Vagina (tissue), 2 donors: ENCODE results near the gene LINC01488. TPM values are rescaled to one million over a fixed set of nuclear protein-coding genes. Genes with fewer than 3 reads are reported as not detected.

Source experiments
- DNase-seq, 2 donors: peaks; one replicate each; pipeline ENCODE4 v3.0.0-alpha.2; 2017; ENCODE audit errors: extremely low spot score in 2 of 2
- H3K27ac ChIP-seq: fragments of 200-600 bp; sonication (generic); one replicate; pipeline ENCODE4 v1.5.1; 2019
- H3K27me3 ChIP-seq: fragments of 200-600 bp; sonication (generic); one replicate; pipeline ENCODE4 v1.5.1; 2019
- H3K36me3 ChIP-seq, 2 donors: fragments of 200-600 bp; sonication (generic); one replicate each; pipeline ENCODE4 v1.5.1; 2017 to 2019
- H3K4me1 ChIP-seq: fragments of 200-600 bp; sonication (generic); one replicate; pipeline ENCODE4 v1.5.1; 2019
- H3K4me3 ChIP-seq, 2 donors: fragments of 200-600 bp; sonication (generic); 1 replicate in 1 of 2; 2 replicates in 1 of 2; pipeline ENCODE4 v1.5.1; 2016 to 2019
- H3K9me3 ChIP-seq: fragments of 200-600 bp; sonication (generic); one replicate; pipeline ENCODE4 v1.5.1; 2019
- CTCF ChIP-seq, 3 experiments: fragments of 450-650 bp in 2 of 3; fragments of 200-600 bp in 1 of 3; sonication (generic) in 1 of 3; IDR thresholded peaks; one replicate each; pipeline ENCODE4 v1.5.1; 2017 to 2019; ENCODE audit warnings: antibody characterized with exemption in 3 of 3, mild to moderate bottlenecking in 2 of 3, moderate library complexity in 2 of 3
- POLR2A ChIP-seq, 2 donors: fragments of 450-650 bp; IDR thresholded peaks; one replicate each; pipeline ENCODE4 v1.6.1; 2017; ENCODE audit warnings: antibody characterized with exemption in 2 of 2, mild to moderate bottlenecking in 2 of 2, moderate library complexity in 2 of 2
- POLR2AphosphoS5 ChIP-seq, 2 donors: sonication (generic); formaldehyde crosslinking; IDR thresholded peaks; one replicate each; pipeline ENCODE4 v1.9.0; 2017; ENCODE audit warnings: antibody characterized with exemption in 2 of 2, mild to moderate bottlenecking in 2 of 2, low read depth in 1 of 2; ENCODE audit not compliant: insufficient read depth in 1 of 2
- intact Hi-C: fragments of 100-400 bp; cut with DNase I; formaldehyde crosslinking; loops from one replicate; pipeline ENCODE4 v1.15.1; 2023
- total RNA-seq: library from RNA; depleted of rRNA; stranded (reverse); fragments of >200 nt; gene quantifications from one replicate; pipeline ENCODE4 v1.2.3, GENCODE V29; 2016

Gene LINC01488
- total RNA-seq, 1 donor from 2014 or later = not detected

GRCh38 chr11:69480547-69481392 lies 693 bp upstream of the LINC01488 start:
- Histone ChIP-seq H3K36me3 (no peaks in the 10 kb centered on the region), H3K9me3 (no peaks in the 10 kb centered on the region), H3K4me3 (no peak overlapping the region), H3K27me3 (no peaks in the 10 kb centered on the region), H3K27ac (no peak overlapping the region), H3K4me1 (peaks cover 15% of the 10 kb centered on the region)
- intact Hi-C loops = no loop called here
- TF ChIP-seq POLR2A (IDR thresholded peaks at IDR 0.05) = no peak
- TF ChIP-seq CTCF (IDR thresholded peaks at IDR 0.05) = no peak
- TF ChIP-seq POLR2AphosphoS5 (IDR thresholded peaks at IDR 0.05; ENCODE audit: insufficient read depth in 1 of 2, low read depth in 1 of 2) = no peak
- DNase-seq = no peak

- Histone ChIP-seq H3K27ac (no peak overlapping the region), H3K36me3 (no peaks in the 10 kb centered on the region), H3K27me3 (no peaks in the 10 kb centered on the region), H3K9me3 (no peaks in the 10 kb centered on the region), H3K4me1 (peaks cover 15% of the 10 kb centered on the region), H3K4me3 (no peak overlapping the region)
- no peak for DNase-seq
- intact Hi-C loops = no loop called here
- no peak for TF ChIP-seq POLR2A (IDR thresholded peaks at IDR 0.05)
- no peak for TF ChIP-seq CTCF (IDR thresholded peaks at IDR 0.05)
- no peak for TF ChIP-seq POLR2AphosphoS5 (IDR thresholded peaks at IDR 0.05; ENCODE audit: insufficient read depth in 1 of 2, low read depth in 1 of 2)
These were observed 859 bp downstream of the LINC01488 start for GRCh38 chr11:69482322-69482721.

GRCh38 chr11:69483170-69483569 lies 1.7 kb downstream of the LINC01488 start:
- TF ChIP-seq POLR2A (IDR thresholded peaks at IDR 0.05) (no peak), POLR2AphosphoS5 (IDR thresholded peaks at IDR 0.05; ENCODE audit: insufficient read depth in 1 of 2, low read depth in 1 of 2) (no peak), CTCF (IDR thresholded peaks at IDR 0.05) (no peak)
- intact Hi-C loops = no loop called here

GRCh38 chr11:69483691-69484426 lies 2.4 kb downstream of the LINC01488 start:
- H3K27ac ChIP-seq = no peak overlapping the region
- H3K4me1 ChIP-seq = peaks cover 18% of the 10 kb centered on the region
- no peak for TF ChIP-seq POLR2AphosphoS5 (IDR thresholded peaks at IDR 0.05; ENCODE audit: insufficient read depth in 1 of 2, low read depth in 1 of 2)
- TF ChIP-seq CTCF (IDR thresholded peaks at IDR 0.05) = no peak
- no peak for TF ChIP-seq POLR2A (IDR thresholded peaks at IDR 0.05)
- no peaks in the 10 kb centered on the region for H3K36me3 ChIP-seq
- no peaks in the 10 kb centered on the region for H3K9me3 ChIP-seq
- H3K27me3 ChIP-seq = no peaks in the 10 kb centered on the region
- intact Hi-C loops = no loop called here
- no peak for DNase-seq
- H3K4me3 ChIP-seq = no peak overlapping the region

More at GRCh38 chr11:69483170-69483569, 1.7 kb downstream of the LINC01488 start:
- Histone ChIP-seq H3K9me3 (no peaks in the 10 kb centered on the region), H3K4me1 (peaks cover 15% of the 10 kb centered on the region), H3K27ac (no peak overlapping the region), H3K27me3 (no peaks in the 10 kb centered on the region), H3K4me3 (no peak overlapping the region), H3K36me3 (no peaks in the 10 kb centered on the region)
- DNase-seq = no peak
